Fibroblast of lung (primary cell): ENCODE results near the gene B3GLCT. TPM values are rescaled to one million over a fixed set of nuclear protein-coding genes. Genes with fewer than 3 reads are reported as not detected.

Experiments
- DNase-seq, 2 donors: peaks; one replicate each; pipeline versions ENCODE4 v3.0.0 to v3.0.0-alpha.2; 2010; ENCODE audit warnings: low read depth in 2 of 2
- H2AFZ ChIP-seq: 2 replicates; pipeline ENCODE4 v1.5.1; 2012; ENCODE audit warnings: low read length, control low read depth, inconsistent platforms
- H3K27ac ChIP-seq: 2 replicates; pipeline ENCODE4 v1.5.1; 2011; ENCODE audit warnings: low read length, control low read depth; ENCODE audit not compliant: insufficient read depth
- H3K27me3 ChIP-seq: 2 replicates; pipeline ENCODE4 v1.5.1; 2011; ENCODE audit warnings: mild to moderate bottlenecking, low read length; ENCODE audit not compliant: control insufficient read depth, insufficient read depth
- H3K36me3 ChIP-seq: 2 replicates; pipeline ENCODE4 v1.5.1; 2011; ENCODE audit warnings: low read length; ENCODE audit not compliant: control insufficient read depth, insufficient read depth
- H3K4me1 ChIP-seq: 2 replicates; pipeline ENCODE4 v1.5.1; 2011; ENCODE audit warnings: low read length; ENCODE audit not compliant: control insufficient read depth, insufficient read depth; ENCODE audit errors: extremely low read depth
- H3K4me2 ChIP-seq: 2 replicates; pipeline ENCODE4 v1.5.1; 2011; ENCODE audit warnings: low read length, control low read depth; ENCODE audit not compliant: insufficient read depth; ENCODE audit errors: extremely low read depth
- H3K4me3 ChIP-seq, 4 experiments: fragments of 200-600 bp in 1 of 4; sonication (generic) in 1 of 4; replicated peaks in 1 of 4; 2 replicates each; pipeline ENCODE4 v1.5.1; 2011 to 2016; ENCODE audit warnings: low read length in 4 of 4, low read depth in 3 of 4, mild to moderate bottlenecking in 3 of 4, control low read depth in 2 of 4, inconsistent platforms in 1 of 4, mixed read lengths in 1 of 4; ENCODE audit not compliant: insufficient read depth in 1 of 4; ENCODE audit errors: control extremely low read depth in 1 of 4
- H3K79me2 ChIP-seq: 2 replicates; pipeline ENCODE4 v1.5.1; 2012; ENCODE audit warnings: mild to moderate bottlenecking, low read length, inconsistent platforms; ENCODE audit not compliant: control insufficient read depth, insufficient read depth
- H3K9ac ChIP-seq: 2 replicates; pipeline ENCODE4 v1.5.1; 2011; ENCODE audit warnings: mild to moderate bottlenecking, low read length, control low read depth; ENCODE audit not compliant: insufficient read depth
- H3K9me3 ChIP-seq: 2 replicates; pipeline ENCODE4 v1.5.1; 2012; ENCODE audit warnings: low read depth, low read length; ENCODE audit not compliant: control insufficient read depth, insufficient read depth
- H4K20me1 ChIP-seq: 2 replicates; pipeline ENCODE4 v1.5.1; 2011; ENCODE audit warnings: low read length; ENCODE audit not compliant: control insufficient read depth, insufficient read depth; ENCODE audit errors: extremely low read depth
- CTCF ChIP-seq, 2 donors: IDR thresholded peaks in 1 of 2; conservative IDR thresholded peaks in 1 of 2; 1 replicate in 1 of 2; 2 replicates in 1 of 2; pipeline ENCODE4 v1.5.1; 2011 to 2012; ENCODE audit warnings: low read length in 2 of 2, control low read depth in 1 of 2, inconsistent platforms in 1 of 2, low read depth in 1 of 2, mild to moderate bottlenecking in 1 of 2
- EZH2 ChIP-seq: IDR thresholded peaks from 2 replicates; pipeline ENCODE4 v1.5.1; 2012; ENCODE audit warnings: low read length, control low read depth, mild to moderate bottlenecking; ENCODE audit errors: missing control alignments
- polyA plus RNA-seq, 2 donors: library from polyadenylated mRNA; depleted of rRNA in 1 of 2; stranded (reverse) in 1 of 2; unstranded in 1 of 2; fragments of >200 nt; gene quantifications; 2 replicates each; pipeline ENCODE4 v1.2.1, GENCODE V29; 2011 to 2012; ENCODE audit warnings: missing spikeins in 1 of 2
- total RNA-seq: library from RNA; depleted of rRNA; stranded (reverse); fragments of >200 nt; gene quantifications from 2 replicates; pipeline ENCODE4 v1.2.1, GENCODE V29; 2014

B3GLCT gene
- total and polyA plus RNA-seq, 2 donors (not counting 1 experiment from before 2014, with no cell fraction given): 4.4 to 7.8 TPM

DNA sequence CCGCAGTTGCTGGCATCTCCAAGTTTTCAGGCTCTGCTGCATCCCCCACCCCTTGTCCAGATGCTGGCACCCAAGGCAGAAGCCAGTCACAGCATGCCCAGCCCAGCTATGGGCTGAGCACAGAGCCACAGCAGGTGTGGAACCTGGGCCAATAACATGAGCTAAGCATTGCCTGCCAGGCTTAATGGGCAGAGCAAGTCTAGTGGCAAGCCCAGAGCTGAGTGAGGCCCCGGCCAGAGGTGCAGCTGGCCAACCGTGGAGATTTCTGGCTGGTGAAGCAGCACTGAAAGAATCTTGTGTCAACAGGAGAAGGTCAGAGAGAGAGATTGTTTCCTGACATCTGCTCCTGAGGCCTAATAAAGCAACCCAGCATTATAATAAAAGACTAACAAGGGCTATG lies 111.0 kb downstream of the B3GLCT start:
- no peak for DNase-seq
- H3K36me3 ChIP-seq: no peaks in the 10 kb centered on the region
- TF ChIP-seq EZH2 (no peak), CTCF (conservative IDR thresholded peaks at IDR 0.05 in 1 of 2, IDR thresholded peaks at IDR 0.05 in 1 of 2; ENCODE audit: low read depth in 1 of 2, low read length in 2 of 2) (no peak)

GRCh38 chr13:31311921-31312320 lies 112.1 kb downstream of the B3GLCT start:
- no peak overlapping the region for H3K4me3 ChIP-seq
- H3K9ac ChIP-seq: no peak overlapping the region
- H2AFZ ChIP-seq: no peak overlapping the region
- H3K9me3 ChIP-seq: no peaks in the 10 kb centered on the region
- no peak overlapping the region for H3K27ac ChIP-seq
- no peak for DNase-seq
- H3K36me3 ChIP-seq: no peaks in the 10 kb centered on the region
- no peak overlapping the region for H3K4me2 ChIP-seq
- H3K4me1 ChIP-seq: no peaks in the 10 kb centered on the region
- H3K79me2 ChIP-seq: no peaks in the 10 kb centered on the region
- H4K20me1 ChIP-seq: no peaks in the 10 kb centered on the region
- no peaks in the 10 kb centered on the region for H3K27me3 ChIP-seq
- TF ChIP-seq CTCF (conservative IDR thresholded peaks at IDR 0.05 in 1 of 2, IDR thresholded peaks at IDR 0.05 in 1 of 2; ENCODE audit: low read depth in 1 of 2, low read length in 2 of 2): no peak
- no peak for TF ChIP-seq EZH2

More for the DNA sequence above, 111.0 kb downstream of the B3GLCT start:
- Histone ChIP-seq H3K4me2 (no peak overlapping the region), H4K20me1 (no peaks in the 10 kb centered on the region), H3K4me1 (no peaks in the 10 kb centered on the region), H3K4me3 (no peak overlapping the region), H3K27ac (no peak overlapping the region), H3K27me3 (no peaks in the 10 kb centered on the region), H3K9ac (no peak overlapping the region), H3K79me2 (no peaks in the 10 kb centered on the region), H2AFZ (no peak overlapping the region), H3K9me3 (no peaks in the 10 kb centered on the region)

GRCh38 chr13:31314961-31315360 lies 115.2 kb downstream of the B3GLCT start:
- Histone ChIP-seq H3K27me3 (no peaks in the 10 kb centered on the region), H2AFZ (no peak overlapping the region), H3K4me2 (no peak overlapping the region), H3K79me2 (no peaks in the 10 kb centered on the region), H3K9me3 (no peaks in the 10 kb centered on the region), H4K20me1 (no peaks in the 10 kb centered on the region), H3K4me1 (no peaks in the 10 kb centered on the region), H3K9ac (no peak overlapping the region), H3K36me3 (no peaks in the 10 kb centered on the region), H3K27ac (no peak overlapping the region), H3K4me3 (no peak overlapping the region)
- DNase-seq: no peak
- TF ChIP-seq EZH2 (no peak), CTCF (conservative IDR thresholded peaks at IDR 0.05 in 1 of 2, IDR thresholded peaks at IDR 0.05 in 1 of 2; ENCODE audit: low read depth in 1 of 2, low read length in 2 of 2) (no peak)
